Measurements from ENCODE around the gene ZFP64.

Gene ZFP64

GRCh38 chr20:52234302-52235045, 42.9 kb upstream of the ZFP64 start:
- TF ChIP-seq TAF1 (IDR thresholded peaks at IDR 0.05; ENCODE audit: borderline replicate concordance, insufficient read depth, low read length) (no peak), FOXP2 (optimal IDR thresholded peaks at IDR 0.05; ENCODE audit: borderline replicate concordance, extremely low read depth, extremely low read length, insufficient read depth) (no peak), SIN3A (IDR thresholded peaks at IDR 0.05; ENCODE audit: borderline replicate concordance, insufficient read depth, low read length) (no peak), REST (IDR thresholded peaks at IDR 0.05; ENCODE audit: insufficient read depth in 1 of 2, low read depth in 2 of 2, low read length in 2 of 2) (no peak), POLR2AphosphoS5 (IDR thresholded peaks at IDR 0.05; ENCODE audit: low read depth, low read length) (no peak)

GRCh38 chr20:52231230-52231746, 39.7 kb upstream of the ZFP64 start:
- no peak for TF ChIP-seq REST (IDR thresholded peaks at IDR 0.05; ENCODE audit: insufficient read depth in 1 of 2, low read depth in 2 of 2, low read length in 2 of 2)
- no peak for TF ChIP-seq FOXP2 (optimal IDR thresholded peaks at IDR 0.05; ENCODE audit: borderline replicate concordance, extremely low read depth, extremely low read length, insufficient read depth)
- TF ChIP-seq TAF1 (IDR thresholded peaks at IDR 0.05; ENCODE audit: borderline replicate concordance, insufficient read depth, low read length), result no peak
- no peak for TF ChIP-seq POLR2AphosphoS5 (IDR thresholded peaks at IDR 0.05; ENCODE audit: low read depth, low read length)

GRCh38 chr20:52230409-52230808, 38.8 kb upstream of the ZFP64 start:
- TF ChIP-seq FOXP2 (optimal IDR thresholded peaks at IDR 0.05; ENCODE audit: borderline replicate concordance, extremely low read depth, extremely low read length, insufficient read depth) (no peak), POLR2AphosphoS5 (IDR thresholded peaks at IDR 0.05; ENCODE audit: low read depth, low read length) (no peak), TAF1 (IDR thresholded peaks at IDR 0.05; ENCODE audit: borderline replicate concordance, insufficient read depth, low read length) (no peak), REST (IDR thresholded peaks at IDR 0.05; ENCODE audit: insufficient read depth in 1 of 2, low read depth in 2 of 2, low read length in 2 of 2) (no peak), SIN3A (IDR thresholded peaks at IDR 0.05; ENCODE audit: borderline replicate concordance, insufficient read depth, low read length) (no peak)

- TF ChIP-seq REST (IDR thresholded peaks at IDR 0.05; ENCODE audit: insufficient read depth in 1 of 2, low read depth in 2 of 2, low read length in 2 of 2) (no peak), FOXP2 (optimal IDR thresholded peaks at IDR 0.05; ENCODE audit: borderline replicate concordance, extremely low read depth, extremely low read length, insufficient read depth) (no peak), SIN3A (IDR thresholded peaks at IDR 0.05; ENCODE audit: borderline replicate concordance, insufficient read depth, low read length) (no peak), TAF1 (IDR thresholded peaks at IDR 0.05; ENCODE audit: borderline replicate concordance, insufficient read depth, low read length) (no peak), POLR2AphosphoS5 (IDR thresholded peaks at IDR 0.05; ENCODE audit: low read depth, low read length) (no peak)
These were observed 34.8 kb upstream of the ZFP64 start for GRCh38 chr20:52226370-52226769.

Data from PFSK-1 (cell line).